Measurements from ENCODE around the gene UBA6.
A peak's percentile ranks its signal among the peaks of the same experiment; 100 is the strongest.
"Not testable (repeated sequence)": the region's sequence is repeated elsewhere in the genome, so short reads cannot be mapped to it uniquely, and the experiment has no call there.

UBA6 gene

GRCh38 chr4:67700738-67701516 is at the start of gene UBA6:
TSS of gene UBA6 (minus strand) at chr4:67701155. CDS start at chr4:67701119, 36 bp downstream.
- DNase-seq (peak; percentile 97), ATAC-seq (peak; percentile 99)

GRCh38 chr4:67750691-67751090 is 49.7 kb upstream of the UBA6 start:
- no peak for DNase-seq
- no peak for ATAC-seq

DNA sequence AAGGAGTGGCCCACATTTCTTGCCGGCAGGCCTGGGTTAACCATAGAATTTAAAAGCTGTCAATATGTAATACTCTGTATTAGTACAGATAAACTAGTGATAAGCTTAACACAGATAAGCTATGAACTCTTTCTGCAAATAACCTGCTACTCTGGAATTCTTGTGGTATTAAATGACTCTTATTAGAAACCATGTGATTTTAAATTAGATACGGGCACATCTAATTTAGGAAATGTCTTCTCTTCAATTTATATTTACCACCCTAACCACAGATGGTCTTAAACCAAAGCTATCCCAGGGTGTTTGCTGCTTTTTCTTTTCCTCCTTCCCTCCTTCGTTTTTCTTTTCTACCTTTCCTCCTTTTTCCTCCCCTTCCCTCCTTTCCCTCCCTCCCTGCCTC is 48.3 kb upstream of the UBA6 start:
- no peak for ATAC-seq
- no peak for DNase-seq

GRCh38 chr4:67746797-67747495 is 46.0 kb upstream of the UBA6 start:
- peak; percentile 79 for ATAC-seq
- peak; percentile 7 for DNase-seq

- DNase-seq: no peak
- no peak for ATAC-seq
Measured at GRCh38 chr4:67744561-67745283, 43.8 kb upstream of the UBA6 start.

DNA sequence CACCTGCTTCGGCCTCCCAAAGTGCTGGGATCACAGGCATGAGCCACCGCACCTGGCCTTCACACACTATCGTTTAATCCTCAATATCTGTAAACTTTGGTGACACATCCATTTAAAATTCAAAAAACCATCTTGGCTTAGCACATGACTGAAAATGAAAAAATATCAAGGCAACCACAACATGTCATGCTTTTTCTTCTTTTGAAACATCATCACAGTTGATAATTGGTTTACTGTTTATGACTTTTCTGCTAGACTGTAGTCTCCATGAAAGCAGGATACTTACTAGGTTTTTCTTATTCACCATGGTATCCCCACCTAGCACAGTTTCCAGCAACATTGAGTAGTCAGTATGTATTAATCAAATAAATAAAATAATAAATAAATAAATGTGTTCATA is 42.2 kb upstream of the UBA6 start:
- DNase-seq: no peak
- ATAC-seq: no peak

DNA sequence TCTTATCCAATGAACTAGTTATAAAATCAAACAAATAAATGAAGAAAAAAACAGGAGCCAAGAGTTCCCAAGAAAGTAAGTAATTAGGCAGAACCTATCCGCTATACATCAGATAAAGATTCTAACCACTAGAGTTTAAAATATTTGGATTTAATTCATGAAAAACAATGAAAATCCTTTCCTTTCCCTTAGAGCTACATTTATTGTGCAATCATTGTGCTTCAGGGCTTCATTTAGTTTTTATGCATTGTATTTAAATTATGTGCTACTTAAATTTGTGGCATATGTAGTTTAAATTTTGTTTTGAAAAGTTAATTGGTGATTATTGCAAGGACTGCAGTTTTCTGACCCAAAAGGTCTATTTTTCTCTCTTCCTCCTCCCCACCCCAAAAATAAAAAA is 35.3 kb upstream of the UBA6 start:
- ATAC-seq (no peak), DNase-seq (no peak)

GRCh38 chr4:67735325-67735724 is 34.4 kb upstream of the UBA6 start:
- ATAC-seq (no peak), DNase-seq (no peak)

- not testable (repeated sequence) for DNase-seq, ATAC-seq
Measured at GRCh38 chr4:67730511-67730910, 29.6 kb upstream of the UBA6 start.

GRCh38 chr4:67727124-67727850 is 26.3 kb upstream of the UBA6 start:
- ATAC-seq: peak; percentile 89
- DNase-seq: no peak

DNA sequence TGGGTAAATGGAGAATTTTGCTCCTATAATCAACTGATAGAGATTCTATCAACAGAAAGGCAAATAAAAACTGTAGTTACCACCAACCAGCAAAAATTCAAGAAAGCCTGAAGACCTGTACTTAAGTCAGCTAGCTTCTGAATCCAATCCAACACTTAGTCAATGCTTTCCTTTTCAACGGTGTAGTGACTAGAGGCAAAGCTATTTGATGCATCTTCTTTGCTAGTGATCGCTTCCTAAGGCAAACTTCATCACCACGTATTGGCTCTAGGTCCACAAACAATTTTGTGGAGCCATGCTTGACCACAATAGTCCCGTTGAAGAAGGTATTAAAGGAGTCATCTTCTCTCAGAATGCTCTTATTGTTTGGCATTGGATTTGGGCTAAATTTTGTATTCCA is 25.0 kb upstream of the UBA6 start:
- no peak for ATAC-seq
- no peak for DNase-seq

GRCh38 chr4:67725132-67725531 is 24.2 kb upstream of the UBA6 start:
- ATAC-seq (no peak), DNase-seq (no peak)

GRCh38 chr4:67723949-67724348 is 23.0 kb upstream of the UBA6 start:
- ATAC-seq: no peak
- DNase-seq: no peak

- DNase-seq (no peak), ATAC-seq (no peak)
Measured at GRCh38 chr4:67723341-67723740, 22.4 kb upstream of the UBA6 start.

GRCh38 chr4:67721770-67722597 is 21.0 kb upstream of the UBA6 start:
- no peak for DNase-seq
- ATAC-seq: no peak

DNA sequence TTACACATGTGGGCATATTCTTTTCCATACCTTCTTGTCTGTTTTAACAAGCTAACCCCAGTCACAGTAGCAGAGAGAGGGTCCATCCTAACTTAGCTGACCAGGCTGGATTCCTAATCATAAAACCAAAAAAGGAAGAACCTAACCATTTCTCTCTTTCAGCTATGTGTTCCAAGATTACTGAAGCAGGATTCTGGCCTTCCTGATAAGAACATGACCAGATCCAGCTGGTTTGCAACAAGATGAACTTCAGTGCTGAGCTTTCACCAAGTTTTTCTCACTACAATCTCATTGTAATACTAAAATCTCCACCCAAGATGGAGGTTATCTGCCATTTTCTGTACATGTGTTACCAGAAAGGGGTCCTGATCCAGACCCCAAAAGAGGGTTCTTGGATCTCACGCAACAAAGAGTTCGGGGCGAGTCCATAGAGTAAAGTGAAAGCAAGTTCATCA is 20.4 kb upstream of the UBA6 start:
- DNase-seq (no peak), ATAC-seq (no peak)

GRCh38 chr4:67719953-67720617 is 19.1 kb upstream of the UBA6 start:
- no peak for ATAC-seq
- DNase-seq: no peak

DNA sequence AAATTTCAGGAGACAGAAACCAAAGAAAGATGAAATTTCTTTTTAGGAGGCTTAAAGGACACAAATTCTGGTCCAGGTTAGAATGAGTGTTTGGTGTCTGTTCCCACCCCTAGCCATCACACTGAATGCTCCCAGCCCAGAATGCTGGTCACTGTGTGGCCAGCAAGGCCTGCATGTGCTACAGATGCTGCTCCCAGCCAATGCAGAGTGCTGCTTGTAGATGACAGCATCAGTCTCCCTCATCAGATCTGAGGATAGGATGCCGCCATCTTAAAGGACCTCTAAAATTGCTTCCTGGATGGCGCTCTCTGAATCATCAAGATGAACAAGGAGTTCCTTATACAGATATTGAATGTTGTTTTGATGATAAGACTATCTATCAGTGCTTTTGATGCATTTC is 17.9 kb upstream of the UBA6 start:
- DNase-seq (no peak), ATAC-seq (no peak)

GRCh38 chr4:67717586-67717985 is 16.6 kb upstream of the UBA6 start:
- DNase-seq: no peak
- no peak for ATAC-seq

DNA sequence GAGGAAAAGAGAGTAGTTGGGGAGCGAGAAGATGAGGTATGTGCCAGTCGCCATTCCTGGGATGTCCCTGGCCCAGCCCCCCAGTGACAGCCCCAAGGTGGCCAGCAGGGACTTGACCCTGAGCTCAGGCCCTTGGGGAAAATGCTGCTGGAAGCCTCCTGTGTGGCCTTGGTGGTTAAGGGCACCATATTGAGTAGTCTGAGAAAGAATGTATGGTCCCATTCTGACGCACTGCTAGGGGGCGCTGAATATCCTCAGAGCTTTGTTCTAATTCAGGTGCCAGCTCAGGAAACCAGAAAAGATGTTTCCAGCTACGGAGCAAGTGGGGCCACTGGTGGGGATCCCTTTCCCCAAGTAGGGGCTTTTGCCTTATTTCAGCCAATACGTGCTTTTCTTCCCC is 14.0 kb upstream of the UBA6 start:
- ATAC-seq (no peak), DNase-seq (no peak)

- DNase-seq (peak; percentile 72), ATAC-seq (peak; percentile 99)
Measured at GRCh38 chr4:67714248-67714583, 13.3 kb upstream of the UBA6 start.
